ENCODE measurements around the gene SAMMSON.

GRCh38 chr3:70000563-70001081, 1.1 kb downstream of the SAMMSON start:
- TF ChIP-seq CTCF (conservative IDR thresholded peaks at IDR 0.05; ENCODE audit: low read depth, low read length): no peak
- TF ChIP-seq EZH2 (IDR thresholded peaks at IDR 0.05; ENCODE audit: borderline replicate concordance, low read depth, low read length, poor library complexity, severe bottlenecking): no peak

All from A673 (cell line).